Kidney epithelial cell (primary cell): ENCODE measurements around the gene FAM120A. TPM values are rescaled to one million over a fixed set of nuclear protein-coding genes. Genes with fewer than 3 reads are reported as not detected.
A peak's percentile ranks its signal among the peaks of the same experiment; 100 is the strongest.

Experiments used
- DNase-seq: peaks from one replicate; pipeline ENCODE4 v3.0.0-alpha.2; 2010; ENCODE audit warnings: low read depth
- H3K27me3 ChIP-seq: 2 replicates; pipeline ENCODE4 v1.6.0; 2011; ENCODE audit warnings: low read length; ENCODE audit not compliant: control insufficient read depth, insufficient read depth
- H3K36me3 ChIP-seq: 2 replicates; pipeline ENCODE4 v1.5.1; 2011; ENCODE audit warnings: low read length; ENCODE audit not compliant: control insufficient read depth, insufficient read depth
- H3K4me3 ChIP-seq: 2 replicates; pipeline ENCODE4 v1.5.1; 2011; ENCODE audit warnings: low read depth, mild to moderate bottlenecking, control low read depth, low read length
- CTCF ChIP-seq: IDR thresholded peaks from 2 replicates; pipeline ENCODE4 v1.5.1; 2011; ENCODE audit warnings: mild to moderate bottlenecking, moderate library complexity, low read length, control low read depth, inconsistent platforms; ENCODE audit not compliant: insufficient read depth, poor library complexity, severe bottlenecking
- total RNA-seq: library from RNA; depleted of rRNA; stranded (reverse); fragments of >200 nt; gene quantifications from 2 replicates; pipeline ENCODE4 v1.2.3, GENCODE V29; 2015

Gene FAM120A
- total RNA-seq, 1 donor from 2014 or later = 59.0 TPM

GRCh38 chr9:93572221-93572620, 120.7 kb downstream of the FAM120A start:
- no peaks in the 10 kb centered on the region for H3K27me3 ChIP-seq
- TF ChIP-seq CTCF = no peak
- no peak for DNase-seq
- H3K4me3 ChIP-seq = no peak overlapping the region
- H3K36me3 ChIP-seq = peaks cover 2% of the 10 kb centered on the region

GRCh38 chr9:93572636-93573515, 121.4 kb downstream of the FAM120A start:
- no peaks in the 10 kb centered on the region for H3K27me3 ChIP-seq
- no peak overlapping the region for H3K4me3 ChIP-seq
- H3K36me3 ChIP-seq = peaks cover 2% of the 10 kb centered on the region
- DNase-seq = no peak
- no peak for TF ChIP-seq CTCF

- no peak overlapping the region for H3K4me3 ChIP-seq
- no peak for DNase-seq
- no peaks in the 10 kb centered on the region for H3K27me3 ChIP-seq
- no peak for TF ChIP-seq CTCF
- peaks cover 2% of the 10 kb centered on the region for H3K36me3 ChIP-seq
Measured at GRCh38 chr9:93573516-93573828, 122.0 kb downstream of the FAM120A start.

GRCh38 chr9:93574091-93574899, 122.8 kb downstream of the FAM120A start:
- no peak overlapping the region for H3K4me3 ChIP-seq
- no peak for TF ChIP-seq CTCF
- no peaks in the 10 kb centered on the region for H3K27me3 ChIP-seq
- H3K36me3 ChIP-seq = peaks cover 2% of the 10 kb centered on the region
- DNase-seq = no peak

- TF ChIP-seq CTCF = no peak
- no peak for DNase-seq
- no peaks in the 10 kb centered on the region for H3K27me3 ChIP-seq
- peak overlapping the region; percentile 68 for H3K4me3 ChIP-seq
- H3K36me3 ChIP-seq = no peaks in the 10 kb centered on the region
Measured at GRCh38 chr9:93574900-93575795, 123.7 kb downstream of the FAM120A start.
